Adrenal gland (tissue), 12 donors: Measurements from ENCODE around the gene SLIT3. TPM values are rescaled to one million over a fixed set of nuclear protein-coding genes. Genes with fewer than 3 reads are reported as not detected.

ENCODE experiments used
- DNase-seq, 7 donors: peaks; one replicate each; pipeline ENCODE4 v3.0.0-alpha.2; 2019 to 2020
- H3K27ac ChIP-seq, 5 donors: fragments of 200-600 bp; sonication (generic) in 4 of 5; 1 replicate in 3 of 5; 2 replicates in 2 of 5; pipeline versions ENCODE4 v1.5.1 to v1.8.0; 2016 to 2020; ENCODE audit warnings: mild to moderate bottlenecking in 1 of 5
- H3K27me3 ChIP-seq: fragments of 200-600 bp; 2 replicates; pipeline ENCODE4 v1.8.0; 2021
- H3K36me3 ChIP-seq, 2 donors: fragments of 200-600 bp; replicated peaks in 1 of 2; 1 replicate in 1 of 2; 2 replicates in 1 of 2; pipeline versions ENCODE4 v1.5.1 to v1.8.0; 2018 to 2022
- H3K4me1 ChIP-seq, 2 donors: fragments of 200-600 bp; replicated peaks in 1 of 2; 1 replicate in 1 of 2; 2 replicates in 1 of 2; pipeline versions ENCODE4 v1.5.1 to v1.8.0; 2018 to 2021
- H3K4me3 ChIP-seq, 4 donors: fragments of 200-600 bp; sonication (generic) in 3 of 4; one replicate each; pipeline ENCODE4 v1.5.1; 2016 to 2018
- H3K9me3 ChIP-seq, 3 donors: fragments of 200-600 bp; sonication (generic) in 1 of 3; replicated peaks in 1 of 3; 1 replicate in 2 of 3; 2 replicates in 1 of 3; pipeline versions ENCODE4 v1.5.1 to v1.8.0; 2016 to 2021
- POLR2A ChIP-seq, 2 donors: fragments of 450-650 bp; IDR thresholded peaks; one replicate each; pipeline ENCODE4 v1.6.1; 2017; ENCODE audit warnings: antibody characterized with exemption in 2 of 2, mild to moderate bottlenecking in 2 of 2, moderate library complexity in 1 of 2
- WGBS, 4 donors: extraction: QIAGEN DNeasy Blood & Tissue Kit in 2 of 4; methylation state at CpG; one replicate each; pipeline versions ENCODE4 v1.1.5 to v1.1.7; 2013 to 2017; 5-methylcytosine and 5-hydroxymethylcytosine counted together
- intact Hi-C, 2 donors: fragments of 100-400 bp; cut with DNase I; formaldehyde crosslinking; loops; one replicate each; pipeline versions ENCODE4 v1.14.1 to v1.15.0; 2022 to 2023
- polyA plus RNA-seq, 3 donors: library from polyadenylated mRNA; stranded (reverse); fragments of 200-250 nt in 2 of 3; fragments of 350-450 nt in 1 of 3; fragmentation: Illumina TruSeq in 1 of 3; extraction: RNeasy Lipid Tissue Mini Kit (QIAGEN cat#74804) in 1 of 3; gene quantifications; one replicate each; pipeline ENCODE4 v1.2.3, GENCODE V29; 2013 to 2014
- total RNA-seq, 9 donors: library from RNA; depleted of rRNA in 4 of 9; stranded (reverse); fragments of >200 nt in 4 of 9; fragments of 120-200 nt in 1 of 9; fragmentation: NEBNext Ultra II Directional in 1 of 9; extraction: Animal tissue kit (Norgen Biotek cat#: 25700) in 1 of 9; gene quantifications; one replicate each; pipeline versions ENCODE4 v1.1.0 to v1.2.4, GENCODE V29; 2013 to 2023
- TF ChIP-seq, protein P1 (sequence below), 6 experiments: fragments of 450-650 bp in 4 of 6; fragments of 200-600 bp in 2 of 6; sonication (generic) in 1 of 6; IDR thresholded peaks; 1 replicate in 5 of 6; 2 replicates in 1 of 6; pipeline versions ENCODE4 v1.5.1 to v1.8.0; 2016 to 2021; ENCODE audit warnings: antibody characterized with exemption in 6 of 6, mild to moderate bottlenecking in 2 of 6, moderate library complexity in 1 of 6
- donor health status: healthy with polysubstance abuse.
- donor health status: Bipolar disorder and iron deficiency.
- donor health status: DM: yes; HTN: yes; CAD: no.
- donor health status: DM: no; HTN: no; CAD: no.
- donor health status: DM: no; HTN: no; CAD: no.
- donor health status: DM: yes; HTN: yes; CAD: no.

Gene SLIT3
- total and polyA plus RNA-seq, 12 donors, result 10.0 to 94.1 (median 32.8) TPM

DNA sequence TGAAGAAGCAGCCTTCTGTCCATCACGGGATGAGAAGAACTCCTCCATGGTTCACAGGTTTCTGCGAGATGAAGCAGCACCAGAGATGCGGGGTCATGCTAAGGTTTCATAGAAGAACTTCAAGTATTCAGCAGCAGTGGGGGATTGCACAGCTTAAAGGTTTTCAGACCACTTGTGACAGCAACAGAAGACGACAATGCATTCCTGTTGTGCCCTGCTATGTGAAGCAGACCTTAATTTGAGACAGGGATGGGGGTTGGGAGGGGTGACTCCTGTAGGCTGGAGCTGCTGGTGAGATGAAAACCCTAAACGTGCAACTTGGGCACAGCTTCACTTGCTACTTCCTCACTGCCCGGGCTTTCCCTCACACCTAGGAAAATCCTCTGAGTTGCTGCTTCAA lies 256.0 kb downstream of the SLIT3 start:
- TF ChIP-seq, protein P1, sequence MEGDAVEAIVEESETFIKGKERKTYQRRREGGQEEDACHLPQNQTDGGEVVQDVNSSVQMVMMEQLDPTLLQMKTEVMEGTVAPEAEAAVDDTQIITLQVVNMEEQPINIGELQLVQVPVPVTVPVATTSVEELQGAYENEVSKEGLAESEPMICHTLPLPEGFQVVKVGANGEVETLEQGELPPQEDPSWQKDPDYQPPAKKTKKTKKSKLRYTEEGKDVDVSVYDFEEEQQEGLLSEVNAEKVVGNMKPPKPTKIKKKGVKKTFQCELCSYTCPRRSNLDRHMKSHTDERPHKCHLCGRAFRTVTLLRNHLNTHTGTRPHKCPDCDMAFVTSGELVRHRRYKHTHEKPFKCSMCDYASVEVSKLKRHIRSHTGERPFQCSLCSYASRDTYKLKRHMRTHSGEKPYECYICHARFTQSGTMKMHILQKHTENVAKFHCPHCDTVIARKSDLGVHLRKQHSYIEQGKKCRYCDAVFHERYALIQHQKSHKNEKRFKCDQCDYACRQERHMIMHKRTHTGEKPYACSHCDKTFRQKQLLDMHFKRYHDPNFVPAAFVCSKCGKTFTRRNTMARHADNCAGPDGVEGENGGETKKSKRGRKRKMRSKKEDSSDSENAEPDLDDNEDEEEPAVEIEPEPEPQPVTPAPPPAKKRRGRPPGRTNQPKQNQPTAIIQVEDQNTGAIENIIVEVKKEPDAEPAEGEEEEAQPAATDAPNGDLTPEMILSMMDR (IDR thresholded peaks at IDR 0.05), result no peak
- no peak for TF ChIP-seq POLR2A (IDR thresholded peaks at IDR 0.05)
- intact Hi-C loops, result no loop called here
- 68 to 80% (median 73%) methylated on average over 6 of the region's 6 CpGs for whole genome bisulfite sequencing, 4 donors
- no peaks in the 10 kb centered on the region for H3K4me1 ChIP-seq
- DNase-seq, result no peak
- no peaks in the 10 kb centered on the region for H3K36me3 ChIP-seq
- H3K27ac ChIP-seq, result no peak overlapping the region
- no peaks in the 10 kb centered on the region for H3K27me3 ChIP-seq
- H3K9me3 ChIP-seq, result no peaks in the 10 kb centered on the region
- no peak overlapping the region for H3K4me3 ChIP-seq

DNA sequence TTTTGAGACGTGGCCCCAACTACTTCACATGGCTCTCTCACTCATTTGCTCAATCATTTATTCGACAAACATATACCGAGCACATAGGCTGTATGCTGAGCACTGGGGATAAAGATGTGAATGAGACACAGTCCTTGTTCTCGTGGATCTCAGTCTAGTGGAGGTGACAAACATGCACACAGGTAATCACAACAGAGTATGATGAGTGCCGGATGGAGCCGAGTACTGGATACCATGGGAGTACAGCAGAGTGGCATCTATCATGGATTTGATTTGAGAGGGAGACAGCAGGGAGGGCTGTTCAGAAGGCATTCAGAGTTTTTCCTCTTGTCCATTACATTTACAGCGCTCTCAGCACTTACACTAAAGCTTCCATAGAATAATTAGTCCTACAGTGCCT lies 259.8 kb downstream of the SLIT3 start:
- Histone ChIP-seq H3K27me3 (no peaks in the 10 kb centered on the region), H3K9me3 (no peaks in the 10 kb centered on the region), H3K4me3 (no peak overlapping the region), H3K27ac (no peak overlapping the region), H3K4me1 (no peaks in the 10 kb centered on the region), H3K36me3 (no peaks in the 10 kb centered on the region)
- no peak for DNase-seq
- no peak for TF ChIP-seq POLR2A (IDR thresholded peaks at IDR 0.05)
- TF ChIP-seq, protein P1 (IDR thresholded peaks at IDR 0.05), result no peak
- intact Hi-C loops, result no loop called here
- WGBS, 4 donors, result 87 to 97% (median 90%) methylated on average over 7 of the region's 7 CpGs

DNA sequence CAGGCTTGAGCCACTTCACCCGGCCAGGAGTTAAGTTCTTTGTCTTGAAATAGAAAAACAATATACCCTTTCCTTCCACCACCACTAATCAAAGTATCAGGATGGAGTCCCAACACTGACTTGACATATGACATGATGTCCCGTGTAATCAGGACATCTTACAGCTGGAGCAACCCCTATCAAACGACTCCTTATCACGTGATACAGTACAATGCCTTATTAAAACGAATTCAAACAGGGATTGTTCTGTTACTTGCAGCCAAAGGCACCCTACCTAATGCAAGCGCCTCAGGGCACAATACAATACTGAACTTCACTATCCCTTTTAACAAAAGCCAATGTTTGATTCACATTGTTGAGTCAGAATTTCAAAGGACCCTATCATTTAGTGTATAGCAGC lies 261.3 kb downstream of the SLIT3 start:
- DNase-seq, result no peak
- intact Hi-C loops, result no loop called here
- Histone ChIP-seq H3K27ac (no peak overlapping the region), H3K27me3 (no peaks in the 10 kb centered on the region), H3K4me1 (no peaks in the 10 kb centered on the region), H3K9me3 (no peaks in the 10 kb centered on the region), H3K36me3 (no peaks in the 10 kb centered on the region), H3K4me3 (no peak overlapping the region)
- TF ChIP-seq POLR2A (IDR thresholded peaks at IDR 0.05), result no peak
- TF ChIP-seq, protein P1 (IDR thresholded peaks at IDR 0.05), result no peak
- 60 to 79% (median 75%) methylated on average over 6 of the region's 6 CpGs for WGBS, 4 donors

DNA sequence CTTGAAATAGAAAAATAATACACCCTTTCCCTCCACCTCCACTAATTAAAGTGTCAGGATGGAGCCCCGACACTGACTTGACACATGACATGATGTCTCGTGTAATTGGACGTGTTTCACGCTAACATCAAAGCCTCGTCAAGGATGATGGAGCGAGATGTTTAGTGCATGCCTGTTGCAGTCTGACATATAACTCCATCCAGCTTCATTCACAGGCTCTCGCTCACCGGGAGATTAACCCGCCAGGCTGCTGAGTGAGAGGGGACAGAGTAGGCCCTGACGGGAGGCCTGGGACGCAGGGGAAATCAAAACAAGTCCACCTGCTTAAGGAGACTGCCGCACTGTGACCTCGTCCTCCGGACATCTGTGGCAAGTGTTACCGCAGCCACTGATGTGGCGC lies 263.5 kb downstream of the SLIT3 start:
- intact Hi-C loops, result no loop called here
- no peaks in the 10 kb centered on the region for H3K27me3 ChIP-seq
- H3K27ac ChIP-seq, result no peak overlapping the region
- WGBS, 4 donors, result 74 to 82% (median 76%) methylated on average over 16 of the region's 16 CpGs
- H3K9me3 ChIP-seq, result no peaks in the 10 kb centered on the region
- H3K4me1 ChIP-seq, result no peaks in the 10 kb centered on the region
- H3K36me3 ChIP-seq, result no peaks in the 10 kb centered on the region
- H3K4me3 ChIP-seq, result no peak overlapping the region
- DNase-seq, result no peak
- TF ChIP-seq POLR2A (IDR thresholded peaks at IDR 0.05), result no peak
- TF ChIP-seq, protein P1 (IDR thresholded peaks at IDR 0.05), result no peak
